GM23338 (cell line): ENCODE measurements around the gene DTNA. TPM values are rescaled to one million over a fixed set of nuclear protein-coding genes. Genes with fewer than 3 reads are reported as not detected.
"Not testable (repeated sequence)": the region's sequence is repeated elsewhere in the genome, so short reads cannot be mapped to it uniquely, and the experiment has no call there.

Source experiments
- ATAC-seq: fragments of 200-7000 bp; cut with Tn5 transposase; 3 replicates; pipeline ENCODE4 v1.9.1; 2020
- DNase-seq: peaks from one replicate; pipeline ENCODE4 v3.0.0-alpha.2; 2015; ENCODE audit warnings: low spot score
- H2AFZ ChIP-seq: fragments of 200-600 bp; sonication (generic); 2 replicates; pipeline ENCODE4 v1.8.0; 2016; ENCODE audit warnings: antibody characterized with exemption, mild to moderate bottlenecking, moderate library complexity
- H3F3A ChIP-seq: fragments of 200-600 bp; sonication (generic); replicated peaks from 2 replicates; pipeline ENCODE4 v1.8.0; 2017; ENCODE audit warnings: antibody characterized with exemption, mixed run types, low read depth
- H3K27ac ChIP-seq: fragments of 200-600 bp; sonication (generic); 2 replicates; pipeline ENCODE4 v1.6.1; 2016; ENCODE audit warnings: low read depth
- H3K27me3 ChIP-seq: fragments of 200-600 bp; sonication (generic); 2 replicates; pipeline ENCODE4 v1.8.0; 2016; ENCODE audit warnings: mild to moderate bottlenecking, mixed run types, moderate library complexity; ENCODE audit not compliant: insufficient read depth
- H3K36me3 ChIP-seq: fragments of 200-600 bp; sonication (generic); 2 replicates; pipeline ENCODE4 v1.8.0; 2016; ENCODE audit warnings: mild to moderate bottlenecking; ENCODE audit not compliant: insufficient read depth
- H3K4me1 ChIP-seq: fragments of 200-600 bp; sonication (generic); 2 replicates; pipeline ENCODE4 v1.8.0; 2016; ENCODE audit warnings: mild to moderate bottlenecking, moderate library complexity; ENCODE audit not compliant: insufficient read depth
- H3K4me2 ChIP-seq: fragments of 200-600 bp; sonication (generic); 2 replicates; pipeline ENCODE4 v1.7.1; 2017; ENCODE audit warnings: mixed run types
- H3K4me3 ChIP-seq: fragments of 200-600 bp; sonication (generic); 2 replicates; pipeline ENCODE4 v1.6.1; 2016; ENCODE audit warnings: mixed run types
- H3K79me2 ChIP-seq: fragments of 200-600 bp; sonication (generic); replicated peaks from 2 replicates; pipeline ENCODE4 v1.8.0; 2017; ENCODE audit warnings: mild to moderate bottlenecking; ENCODE audit not compliant: insufficient read depth
- H3K9me2 ChIP-seq: fragments of 200-600 bp; sonication (generic); 2 replicates; pipeline ENCODE4 v1.8.0; 2017; ENCODE audit not compliant: insufficient read depth
- H4K20me1 ChIP-seq: fragments of 200-600 bp; sonication (generic); replicated peaks from 2 replicates; pipeline ENCODE4 v1.8.0; 2017; ENCODE audit warnings: mild to moderate bottlenecking; ENCODE audit not compliant: insufficient read depth
- H3K27ac Mint-ChIP-seq: 2 replicates; pipeline ENCODE4 v1.8.0; 2020; ENCODE audit warnings: inconsistent platforms, mild to moderate bottlenecking, moderate library complexity, mixed read lengths
- H3K27me3 Mint-ChIP-seq: 3 replicates; pipeline ENCODE4 v1.8.0; 2022; ENCODE audit warnings: low read depth, mild to moderate bottlenecking, moderate library complexity, mixed read lengths, inconsistent platforms; ENCODE audit not compliant: insufficient read depth, poor library complexity
- H3K36me3 Mint-ChIP-seq: 3 replicates; pipeline ENCODE4 v1.8.0; 2021; ENCODE audit warnings: low read depth, mild to moderate bottlenecking, inconsistent platforms, moderate library complexity, mixed read lengths
- H3K4me1 Mint-ChIP-seq: 3 replicates; pipeline ENCODE4 v1.8.0; 2020; ENCODE audit warnings: mild to moderate bottlenecking, inconsistent platforms, mixed read lengths
- H3K4me3 Mint-ChIP-seq: 3 replicates; pipeline ENCODE4 v1.8.0; 2021; ENCODE audit warnings: moderate library complexity, mild to moderate bottlenecking, inconsistent platforms, mixed read lengths
- H3K9me3 Mint-ChIP-seq: 3 replicates; pipeline ENCODE4 v1.8.0; 2020; ENCODE audit warnings: moderate library complexity, mild to moderate bottlenecking, inconsistent platforms, mixed read lengths
- CTCF ChIP-seq, 2 experiments: fragments of 200-600 bp in 1 of 2; sonication (generic) in 1 of 2; conservative IDR thresholded peaks; 2 replicates each; pipeline versions ENCODE4 v1.5.1 to v1.6.1; 2016 to 2017; ENCODE audit warnings: antibody characterized with exemption in 2 of 2, low read depth in 2 of 2, mild to moderate bottlenecking in 2 of 2, moderate library complexity in 1 of 2
- ETS1 ChIP-seq: IDR thresholded peaks from 2 replicates; pipeline ENCODE4 v1.6.1; 2016; ENCODE audit warnings: antibody characterized with exemption
- JUNB ChIP-seq: IDR thresholded peaks from one replicate; pipeline ENCODE4 v1.6.1; 2016; ENCODE audit warnings: antibody characterized with exemption; ENCODE audit not compliant: unreplicated experiment
- NANOG ChIP-seq: IDR thresholded peaks from 2 replicates; pipeline ENCODE4 v1.6.1; 2016; ENCODE audit warnings: antibody characterized with exemption, borderline replicate concordance
- POLR2AphosphoS5 ChIP-seq: IDR thresholded peaks from 2 replicates; pipeline ENCODE4 v1.6.1; 2016; ENCODE audit warnings: antibody characterized with exemption, low read depth
- STAT1 ChIP-seq: IDR thresholded peaks from one replicate; pipeline ENCODE4 v1.6.1; 2016; ENCODE audit warnings: antibody characterized with exemption; ENCODE audit not compliant: unreplicated experiment
- ZNF462 ChIP-seq: fragments of 250-450 bp; sonication (Bioruptor Pico); IDR thresholded peaks from 2 replicates; pipeline ENCODE4 v1.5.0; 2020; ENCODE audit warnings: mild to moderate bottlenecking, moderate library complexity
- polyA plus RNA-seq: library from polyadenylated mRNA; unstranded; fragments of >200 nt; fragmentation: Nextera tagmentation; extraction: Ambion mirVana; gene quantifications from 2 replicates; pipeline ENCODE4 v1.2.1, GENCODE V29; 2016
- total RNA-seq: library from RNA; depleted of rRNA; stranded (reverse); fragments of >200 nt; shearing (Covaris generic); gene quantifications from 2 replicates; pipeline ENCODE4 v1.2.3, GENCODE V29; 2014

DTNA gene
- total and polyA plus RNA-seq, 2 experiments from 2014 or later, result 11.5 to 25.1 TPM

- no peak for TF ChIP-seq ZNF462 (CRISPR knock-in tag)
- TF ChIP-seq STAT1, result no peak
- no peak for TF ChIP-seq CTCF (conservative IDR thresholded peaks at IDR 0.05; ENCODE audit: low read depth in 2 of 2)
These were observed 10.1 kb downstream of the DTNA start (continued) for GRCh38 chr18:34720220-34720619.

GRCh38 chr18:34723143-34723542, 13.0 kb downstream of the DTNA start:
- peaks cover 1% of the 10 kb centered on the region for H3K27me3 Mint-ChIP-seq
- Histone ChIP-seq H3K4me3 (no peak overlapping the region), H2AFZ (no peak overlapping the region), H3F3A (no peaks in the 10 kb centered on the region), H4K20me1 (no peaks in the 10 kb centered on the region), H3K4me2 (no peak overlapping the region), H3K36me3 (no peaks in the 10 kb centered on the region), H3K27me3 (no peaks in the 10 kb centered on the region), H3K27ac (no peak overlapping the region), H3K4me1 (no peaks in the 10 kb centered on the region), H3K79me2 (no peaks in the 10 kb centered on the region), H3K9me2 (no peaks in the 10 kb centered on the region)
- no peaks in the 10 kb centered on the region for H3K4me1 Mint-ChIP-seq
- peaks cover 18% of the 10 kb centered on the region; the same call in 2 of the 3 replicates for H3K9me3 Mint-ChIP-seq
- ATAC-seq (no peak), DNase-seq (no peak)
- TF ChIP-seq CTCF (conservative IDR thresholded peaks at IDR 0.05; ENCODE audit: low read depth in 2 of 2) (no peak), NANOG (no peak), POLR2AphosphoS5 (no peak), JUNB (no peak), ETS1 (no peak)
- no peak overlapping the region for H3K4me3 Mint-ChIP-seq
- H3K27ac Mint-ChIP-seq, result no peak overlapping the region
- H3K36me3 Mint-ChIP-seq, result peaks cover 15% of the 10 kb centered on the region; the same call in 2 of the 3 replicates

- H4K20me1 ChIP-seq, H3K4me3 ChIP-seq, H3K79me2 ChIP-seq, H3K4me3 Mint-ChIP-seq, ATAC-seq, H3K36me3 ChIP-seq, H3K27me3 Mint-ChIP-seq, H3K4me1 ChIP-seq, H3K9me2 ChIP-seq, H2AFZ ChIP-seq, H3K27me3 ChIP-seq, H3F3A ChIP-seq, H3K4me2 ChIP-seq, H3K27ac ChIP-seq, H3K27ac Mint-ChIP-seq, DNase-seq: not testable (repeated sequence)
- Mint-ChIP-seq H3K4me1 (peaks cover 17% of the 10 kb centered on the region; the same call in 2 of the 3 replicates), H3K36me3 (peaks cover 15% of the 10 kb centered on the region; the same call in 2 of the 3 replicates), H3K9me3 (peaks cover 18% of the 10 kb centered on the region; the same call in 2 of the 3 replicates)
These were observed 15.6 kb downstream of the DTNA start for GRCh38 chr18:34725737-34726136.
